Gastrocnemius medialis (tissue), 4 donors: ENCODE results near the gene XXYLT1.

ENCODE experiments used
- CTCF ChIP-seq, 5 experiments: fragments of 450-650 bp in 3 of 5; fragments of 200-600 bp in 2 of 5; sonication (generic) in 2 of 5; IDR thresholded peaks in 4 of 5; conservative IDR thresholded peaks in 1 of 5; 1 replicate in 4 of 5; 2 replicates in 1 of 5; pipeline ENCODE4 v1.5.1; 2016 to 2019; ENCODE audit warnings: antibody characterized with exemption in 5 of 5, mild to moderate bottlenecking in 3 of 5, moderate library complexity in 3 of 5
- POLR2A ChIP-seq, 2 donors: fragments of 450-650 bp; IDR thresholded peaks; one replicate each; pipeline ENCODE4 v1.6.1; 2017; ENCODE audit warnings: antibody characterized with exemption in 2 of 2, mild to moderate bottlenecking in 2 of 2, moderate library complexity in 2 of 2

DNA sequence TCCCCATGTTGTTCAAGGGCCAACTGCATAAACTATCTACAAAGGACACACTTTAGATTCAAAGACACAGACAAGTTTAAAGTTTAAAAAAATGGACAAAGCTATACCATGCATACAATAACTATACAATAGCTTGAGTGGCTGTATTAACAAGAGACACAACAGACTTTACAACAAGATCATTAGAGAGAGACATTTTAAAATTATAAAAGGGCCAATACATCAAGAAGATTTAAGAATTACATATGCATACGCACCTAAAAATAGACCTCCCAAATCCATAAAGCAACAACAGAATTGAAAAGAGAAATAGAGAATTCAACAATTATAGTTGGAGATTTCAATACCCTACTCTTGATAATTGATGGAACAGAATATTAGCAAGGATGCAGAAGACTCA, 79.4 kb downstream of the XXYLT1 start:
- TF ChIP-seq CTCF (IDR thresholded peaks at IDR 0.05 in 4 of 5, conservative IDR thresholded peaks at IDR 0.05 in 1 of 5) (no peak), POLR2A (IDR thresholded peaks at IDR 0.05) (no peak)
